Germinal center (tissue), 1 donor: ENCODE results near the gene PHLPP2.
"Not testable (repeated sequence)": the region's sequence is repeated elsewhere in the genome, so short reads cannot be mapped to it uniquely, and the experiment has no call there.

Source experiments
- DNase-seq: peaks from one replicate; pipeline ENCODE4 v3.0.0; 2012; ENCODE audit warnings: mixed read lengths, low spot score

The PHLPP2 gene

GRCh38 chr16:71722801-71723536 lies 1.5 kb downstream of the PHLPP2 start:
- peak; percentile 70 for DNase-seq

DNA sequence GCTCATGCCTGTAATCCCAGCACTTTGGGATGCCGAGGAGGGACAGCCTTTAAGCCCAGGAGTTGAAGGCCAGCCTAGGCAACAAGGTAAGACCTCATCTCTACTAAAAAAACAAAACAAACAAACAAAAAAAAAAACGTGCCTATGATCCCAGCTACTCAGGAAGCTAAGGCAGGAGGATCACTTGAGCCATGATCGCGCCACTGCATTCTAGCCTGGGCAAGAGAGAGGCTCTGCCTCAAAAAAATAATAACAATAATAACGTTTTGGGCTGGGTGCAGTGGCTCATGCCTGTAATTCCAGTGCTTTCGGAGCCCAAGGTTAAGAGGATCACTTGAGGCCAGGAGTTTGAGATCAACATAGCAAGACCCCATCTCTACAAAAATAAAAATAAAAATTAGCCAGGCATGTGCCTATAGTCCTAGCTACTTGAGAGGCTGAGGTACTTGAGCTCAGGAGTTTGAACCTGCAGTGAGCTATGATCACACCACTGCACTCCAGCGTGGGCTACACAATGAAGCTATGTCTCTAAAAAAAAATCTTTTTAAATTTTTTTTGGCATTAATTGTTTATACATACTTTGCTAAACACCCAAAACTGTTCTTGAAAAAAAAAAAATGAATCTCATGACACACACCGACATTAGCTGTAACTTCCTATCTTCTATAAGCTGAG lies 3.3 kb downstream of the PHLPP2 start:
- DNase-seq = no peak

- no peak for DNase-seq
These were observed 12.0 kb downstream of the PHLPP2 start for GRCh38 chr16:71712501-71712900.

GRCh38 chr16:71711789-71712188 lies 12.7 kb downstream of the PHLPP2 start:
- no peak for DNase-seq

GRCh38 chr16:71709229-71709781 lies 15.2 kb downstream of the PHLPP2 start:
- no peak for DNase-seq

DNA sequence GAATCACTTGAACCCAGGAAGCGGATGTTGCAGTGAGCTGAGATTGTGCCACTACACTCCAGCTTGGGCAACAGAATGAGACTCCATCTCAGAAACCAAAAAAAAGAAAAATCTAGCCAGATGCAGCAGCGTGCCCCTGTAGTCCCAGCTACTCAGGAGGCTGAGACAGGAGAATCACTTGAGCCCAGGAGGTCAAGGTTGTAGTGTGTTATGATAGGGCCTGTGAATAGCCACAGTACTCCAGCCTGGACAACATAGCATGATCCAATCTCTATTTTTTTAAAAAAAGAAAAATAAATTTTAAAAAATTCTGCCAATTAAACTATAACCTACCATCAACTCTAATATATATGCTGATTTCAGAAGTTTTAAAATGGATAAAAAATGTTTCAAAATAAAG lies 15.8 kb downstream of the PHLPP2 start:
- no peak for DNase-seq

DNA sequence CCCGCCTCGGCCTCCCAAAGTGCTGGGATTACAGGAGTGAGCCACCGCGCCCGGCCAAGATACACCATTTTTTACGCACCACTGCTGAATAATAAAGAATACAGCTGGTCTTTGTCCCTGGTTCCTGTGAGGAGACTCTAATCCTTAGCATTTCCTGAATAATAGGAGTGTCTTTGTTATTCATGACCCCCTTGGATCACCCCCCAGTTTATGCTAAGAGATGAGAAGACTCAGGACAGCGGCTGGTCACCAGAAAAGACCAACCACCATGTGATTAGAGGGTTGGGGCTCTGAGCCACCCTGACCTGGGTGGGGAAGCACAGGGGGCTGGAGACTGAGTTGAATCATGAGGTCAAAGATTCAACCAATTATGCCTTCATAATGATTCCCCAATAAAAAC lies 17.3 kb downstream of the PHLPP2 start:
- DNase-seq = no peak

DNA sequence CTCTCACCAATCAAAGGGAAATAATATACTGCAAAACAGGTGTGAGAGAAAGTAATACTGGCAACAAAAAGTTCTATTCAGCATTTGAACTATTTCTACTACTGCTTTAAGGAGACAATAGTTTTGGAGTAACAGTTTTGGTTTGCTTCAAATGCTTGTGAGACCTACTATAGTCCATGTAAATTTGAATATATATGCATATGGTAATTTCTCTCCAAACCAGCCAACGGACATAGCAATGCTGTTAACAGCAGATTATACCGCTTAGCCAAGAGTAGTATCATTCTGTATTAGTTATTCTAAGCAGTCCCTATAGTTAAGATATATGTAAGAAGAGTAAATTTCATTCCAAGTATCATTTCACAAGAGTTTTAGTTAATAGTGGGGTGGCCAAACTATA lies 18.5 kb downstream of the PHLPP2 start:
- no peak for DNase-seq

- DNase-seq = no peak
These were observed 21.2 kb downstream of the PHLPP2 start for GRCh38 chr16:71703333-71703732.

DNA sequence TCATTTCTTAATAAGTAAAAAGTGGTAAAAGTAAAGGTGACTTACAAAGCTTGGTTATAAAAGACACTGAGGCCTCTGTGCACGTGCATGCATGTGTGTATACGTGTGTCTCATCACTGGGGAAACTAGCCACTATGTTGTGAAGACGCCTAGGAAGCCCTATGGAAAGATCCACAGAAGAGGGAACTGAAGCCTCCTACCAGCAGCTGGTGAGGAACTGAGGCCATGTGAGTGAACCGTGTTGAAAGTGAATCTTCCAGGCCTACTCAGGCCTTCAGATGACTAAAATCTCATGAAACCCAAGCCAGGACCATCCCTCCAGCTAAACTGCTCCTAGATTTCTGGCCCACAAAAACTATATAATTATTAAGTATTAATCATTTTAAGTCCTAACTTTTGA lies 23.7 kb downstream of the PHLPP2 start:
- DNase-seq = no peak

DNA sequence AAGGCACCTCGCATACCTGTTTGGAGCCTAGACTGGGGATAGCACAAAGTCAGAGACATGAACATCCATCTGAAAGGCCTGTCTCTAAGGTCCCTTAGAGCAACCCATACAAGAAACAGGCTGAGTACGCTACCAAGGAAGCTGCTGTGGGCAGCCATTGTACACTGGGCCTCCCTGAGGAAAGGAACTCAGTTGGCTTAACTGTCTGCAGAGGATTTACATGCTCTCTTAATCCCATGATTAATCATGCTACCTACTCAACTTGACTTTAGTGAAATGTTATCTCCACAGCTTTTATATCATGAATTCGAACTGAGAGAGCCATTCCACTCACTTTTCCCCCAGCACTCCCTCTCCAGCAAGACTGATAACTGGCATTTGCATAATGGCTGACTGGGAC lies 26.0 kb downstream of the PHLPP2 start:
- no peak for DNase-seq

DNA sequence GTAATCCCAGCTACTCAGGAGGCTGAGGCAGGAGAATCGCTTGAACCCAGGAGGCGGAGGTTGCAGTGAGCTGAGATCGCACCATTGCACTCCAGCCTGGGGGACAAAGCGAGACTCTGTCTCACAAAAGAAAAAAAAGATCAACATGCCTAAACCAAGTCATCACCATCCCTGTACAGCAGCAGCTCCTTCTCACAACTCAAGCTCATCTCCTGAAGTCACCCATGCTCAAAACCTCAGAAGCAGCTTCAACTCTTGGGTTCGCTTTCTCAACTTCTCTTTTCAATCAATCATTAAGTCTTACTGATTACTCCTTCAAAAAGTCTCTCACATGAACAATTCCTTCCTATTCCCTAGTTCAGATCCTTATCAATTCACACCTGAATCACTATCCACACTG lies 31.3 kb downstream of the PHLPP2 start:
- DNase-seq = no peak

DNA sequence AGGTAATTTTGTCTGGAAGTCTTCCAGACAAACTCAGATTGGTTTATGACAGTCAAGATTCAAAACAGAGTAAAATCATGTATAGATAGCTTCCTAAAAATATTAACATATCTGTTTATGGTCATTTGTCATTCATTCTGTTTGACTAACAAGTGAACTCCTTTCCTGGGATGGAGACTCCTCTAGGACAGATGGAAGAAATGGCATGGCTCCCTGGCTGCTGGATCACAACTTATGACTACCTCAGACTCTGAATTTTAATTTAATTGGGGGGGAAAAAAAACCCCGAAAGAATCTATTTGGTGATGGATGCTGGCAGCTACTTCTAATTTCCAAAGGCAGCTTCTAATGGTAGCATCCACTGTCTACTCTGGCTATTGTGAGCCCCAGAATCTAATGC lies 34.6 kb downstream of the PHLPP2 start:
- no peak for DNase-seq

DNA sequence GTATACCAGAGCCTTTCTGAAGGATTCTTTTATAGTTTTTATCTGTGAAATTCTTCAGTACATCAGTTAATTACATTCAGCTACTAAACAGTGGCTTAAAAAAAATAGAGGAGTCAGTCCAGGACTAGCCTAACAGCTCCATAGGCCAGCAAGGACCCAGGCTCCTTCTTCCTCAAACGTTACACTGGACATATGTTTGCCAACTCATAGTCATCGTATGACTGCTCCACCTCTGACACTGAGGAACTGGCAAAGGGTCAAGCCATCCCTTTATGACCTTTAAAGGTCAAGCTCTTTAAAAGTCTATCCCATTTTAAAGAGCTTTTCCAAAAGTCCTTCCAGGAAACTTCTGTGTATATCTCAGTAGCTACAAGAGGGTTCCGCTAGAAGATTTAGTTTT lies 36.6 kb downstream of the PHLPP2 start:
- DNase-seq = no peak

- DNase-seq = not testable (repeated sequence)
These were observed 40.2 kb downstream of the PHLPP2 start for GRCh38 chr16:71684280-71684679.

DNA sequence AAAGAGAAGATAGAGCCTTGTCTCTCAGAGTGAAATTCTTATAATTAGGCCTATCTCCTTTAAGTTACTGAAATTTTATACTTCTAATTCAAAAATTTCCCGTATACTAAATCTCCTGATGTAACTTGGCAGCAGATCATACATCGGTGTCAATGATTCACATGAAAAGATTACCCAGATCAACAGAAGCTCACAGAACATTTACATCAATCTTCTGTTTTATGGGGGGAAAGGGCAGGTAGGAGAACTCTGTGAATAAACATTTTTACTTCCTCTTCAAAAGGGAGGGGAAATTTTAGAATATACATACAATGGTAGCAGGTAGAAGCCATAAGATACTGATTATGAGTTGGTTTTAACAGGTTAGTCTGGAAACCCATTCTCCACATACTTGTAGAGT lies 43.1 kb downstream of the PHLPP2 start:
- DNase-seq = no peak

DNA sequence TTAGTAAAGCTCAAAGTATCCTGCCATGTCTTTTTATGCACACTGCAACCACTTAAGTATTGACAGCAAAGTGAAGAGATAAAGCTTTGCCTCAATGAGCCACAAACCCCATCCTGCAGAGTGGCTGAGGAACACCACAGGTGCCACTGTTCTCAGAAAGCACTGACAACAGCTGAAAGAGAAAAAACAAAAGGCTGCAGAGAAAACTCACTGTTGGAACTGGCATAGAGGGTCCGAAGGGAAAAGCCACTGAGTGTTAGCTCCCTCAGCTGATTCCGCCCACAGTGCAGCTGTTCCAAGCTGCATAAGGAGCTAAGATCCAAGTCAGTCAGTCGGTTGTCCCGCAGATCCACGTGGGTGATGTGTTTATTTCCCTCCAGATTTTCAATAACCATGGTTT lies 48.3 kb downstream of the PHLPP2 start:
- DNase-seq = no peak

DNA sequence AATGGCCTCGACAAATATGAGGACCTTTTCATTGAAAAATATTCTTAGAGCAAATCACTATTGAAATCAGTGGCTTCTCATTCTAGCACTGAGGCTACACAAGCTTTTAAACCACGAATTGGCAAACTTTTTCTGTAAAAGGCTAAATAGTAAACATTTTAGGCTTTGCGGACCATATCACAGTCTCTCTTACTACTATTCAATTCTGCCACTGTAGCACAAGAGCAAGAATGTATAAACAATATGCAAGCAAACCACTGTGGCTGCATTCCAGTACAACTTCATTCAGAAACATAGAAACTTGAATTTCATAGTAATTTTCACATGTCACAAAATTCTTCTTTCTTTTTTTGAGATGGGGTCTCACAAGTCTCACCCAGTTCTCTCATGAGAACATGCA lies 49.1 kb downstream of the PHLPP2 start:
- DNase-seq = no peak

- DNase-seq = no peak
These were observed 50.3 kb downstream of the PHLPP2 start for GRCh38 chr16:71674229-71674628.

DNA sequence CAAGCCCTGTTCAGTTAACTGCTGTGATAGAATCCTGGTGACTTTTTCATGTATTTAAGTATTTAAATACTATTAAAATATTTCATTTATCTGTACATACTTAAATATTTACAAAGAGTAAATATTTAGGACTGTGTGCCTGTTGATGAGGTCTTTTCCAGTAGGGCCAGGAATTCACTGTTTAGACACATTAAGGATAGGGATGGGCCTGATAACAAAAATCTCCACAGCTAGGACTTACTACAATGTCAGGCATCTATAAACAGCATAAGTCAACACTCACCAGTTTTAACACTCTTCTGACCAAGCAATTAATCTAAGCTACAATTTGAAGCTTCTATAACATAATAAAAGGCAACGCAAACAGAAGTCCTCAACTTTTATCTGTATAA lies 50.9 kb downstream of the PHLPP2 start:
- DNase-seq = no peak

GRCh38 chr16:71672803-71673581 lies 51.5 kb downstream of the PHLPP2 start:
- DNase-seq = no peak

DNA sequence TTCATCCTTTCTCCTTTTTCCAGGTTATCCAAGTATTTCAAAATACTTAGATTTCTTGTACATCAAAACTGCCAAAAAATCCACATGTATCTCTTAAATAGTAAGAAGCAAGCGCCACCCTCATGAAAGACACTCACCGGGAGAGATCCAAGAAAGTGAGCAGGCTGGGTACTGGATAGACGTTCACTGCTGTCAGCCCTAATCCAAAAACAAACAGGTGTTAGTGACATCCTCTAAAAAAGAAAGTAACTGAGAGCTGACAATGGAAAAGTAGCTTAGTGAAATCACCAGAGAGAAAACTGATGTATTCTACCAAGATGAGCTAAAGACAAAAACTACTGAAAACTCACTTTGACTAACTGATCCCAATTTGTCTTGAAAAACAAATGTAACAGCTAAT lies 52.4 kb downstream of the PHLPP2 start:
- no peak for DNase-seq

- no peak for DNase-seq
These were observed 53.3 kb downstream of the PHLPP2 start for GRCh38 chr16:71671165-71671564.
